GM19025 (cell line): ENCODE results near the gene SMCO2.

ENCODE experiments used
- ATAC-seq: cut with Tn5 transposase; IDR thresholded peaks from one replicate; pipeline ENCODE4 v1.9.1; 2021; ENCODE audit warnings: mild to moderate bottlenecking, low read depth, moderate library complexity; ENCODE audit not compliant: unreplicated experiment

The SMCO2 gene

DNA sequence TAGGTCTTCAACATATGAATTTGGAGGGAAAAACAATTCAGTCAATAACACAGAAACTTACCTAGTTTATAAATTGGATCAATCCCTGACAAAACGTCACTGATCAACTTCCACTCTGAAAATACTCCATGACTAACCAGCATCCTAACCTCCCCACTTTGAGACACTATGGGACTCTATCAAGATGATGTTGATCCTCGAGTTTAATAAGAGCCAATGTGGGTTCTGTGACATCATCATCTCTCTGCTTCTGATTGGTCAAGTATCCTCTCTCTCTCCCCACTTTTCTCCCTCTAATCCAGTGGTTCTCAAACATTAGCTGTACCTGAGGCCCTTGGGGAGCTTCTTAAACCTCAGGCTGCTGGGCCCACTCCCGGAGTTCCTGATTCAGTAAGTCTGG, at the start of gene SMCO2:
TSS of gene SMCO2 (plus strand) at position 301 of the 400 bp plus-strand sequence. CDS start 23,896 bp downstream, outside the sequence.
- ATAC-seq: no peak

DNA sequence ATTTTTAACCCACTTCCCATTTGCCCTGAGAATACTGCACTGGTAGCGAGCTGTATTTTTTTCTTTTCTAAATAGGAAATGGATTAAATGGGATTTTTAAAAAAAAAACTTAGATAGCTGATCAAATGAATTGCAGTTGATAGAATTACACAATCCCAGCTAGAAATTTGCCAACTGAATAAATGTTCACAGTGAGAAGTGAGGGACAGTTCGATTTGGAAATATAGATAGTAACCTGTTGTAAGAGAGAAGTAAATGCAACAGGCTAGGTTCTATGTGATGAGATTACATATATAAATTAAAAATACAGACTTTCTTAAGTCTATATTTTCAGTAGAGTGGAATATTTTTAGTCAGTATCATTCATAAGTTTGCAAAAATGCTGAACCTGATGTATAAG, 48.1 kb upstream of the SMCO2 start:
- ATAC-seq: no peak

DNA sequence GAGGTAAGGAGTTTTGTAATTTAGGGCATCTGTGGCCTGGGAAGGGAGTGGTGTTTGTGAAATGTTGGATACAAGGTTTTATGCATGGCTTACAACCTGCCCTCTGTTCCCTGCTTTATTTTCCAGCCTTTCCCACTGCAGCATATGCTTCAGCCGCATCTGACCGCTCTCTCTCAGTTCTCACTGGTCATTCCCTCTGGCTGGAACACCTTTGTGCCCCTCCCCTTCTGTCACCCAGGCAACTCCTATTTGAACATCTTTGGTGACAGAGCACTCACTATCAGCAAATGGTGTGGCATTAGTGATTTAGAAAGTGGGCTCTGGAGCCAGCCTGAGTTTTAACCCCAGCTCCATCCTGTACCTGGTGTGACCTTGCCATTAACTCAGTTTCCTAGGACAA, 47.5 kb upstream of the SMCO2 start:
- no peak for ATAC-seq

DNA sequence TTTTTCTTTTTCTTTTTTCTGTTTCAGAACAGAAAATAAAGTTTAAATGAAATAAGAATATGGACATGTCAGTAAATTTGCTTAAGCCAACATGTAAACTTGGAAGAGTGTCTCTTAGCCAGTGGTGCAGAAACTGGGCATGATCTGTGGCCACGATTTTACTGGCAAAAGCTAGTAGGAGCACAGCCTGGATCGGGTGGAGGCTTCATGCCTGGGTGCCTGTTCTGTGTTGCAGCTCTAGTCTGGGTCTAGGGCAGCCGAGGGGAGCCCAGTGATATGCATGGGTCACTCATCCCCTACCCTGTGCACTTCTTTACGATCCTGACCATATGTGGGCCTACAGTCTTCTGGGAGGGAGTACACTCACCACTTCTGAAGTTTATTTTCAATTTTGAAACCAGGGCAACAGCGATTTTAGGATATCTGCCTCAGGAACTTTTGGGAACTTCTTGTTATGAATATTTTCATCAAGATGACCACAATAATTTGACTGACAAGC, 45.6 kb upstream of the SMCO2 start:
- no peak for ATAC-seq

DNA sequence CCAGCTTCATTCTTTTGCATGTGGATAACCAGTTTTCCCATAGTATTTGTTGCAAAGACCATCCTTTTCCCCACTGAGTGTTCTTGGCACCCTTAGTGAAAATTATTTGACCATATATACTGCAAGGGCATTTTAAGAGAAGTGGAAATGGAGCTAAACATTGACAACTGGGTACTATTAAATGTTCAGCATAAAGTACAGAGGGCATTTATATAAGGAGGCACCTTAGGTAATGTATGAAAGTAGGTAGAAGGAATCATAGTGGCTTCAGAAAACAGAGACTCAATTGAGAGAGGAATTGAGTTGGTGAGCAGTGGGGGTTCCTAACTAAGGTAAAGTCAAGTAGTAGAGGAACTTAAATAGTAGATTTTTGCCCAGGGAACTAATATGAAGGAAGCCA, 34.5 kb upstream of the SMCO2 start:
- no peak for ATAC-seq

DNA sequence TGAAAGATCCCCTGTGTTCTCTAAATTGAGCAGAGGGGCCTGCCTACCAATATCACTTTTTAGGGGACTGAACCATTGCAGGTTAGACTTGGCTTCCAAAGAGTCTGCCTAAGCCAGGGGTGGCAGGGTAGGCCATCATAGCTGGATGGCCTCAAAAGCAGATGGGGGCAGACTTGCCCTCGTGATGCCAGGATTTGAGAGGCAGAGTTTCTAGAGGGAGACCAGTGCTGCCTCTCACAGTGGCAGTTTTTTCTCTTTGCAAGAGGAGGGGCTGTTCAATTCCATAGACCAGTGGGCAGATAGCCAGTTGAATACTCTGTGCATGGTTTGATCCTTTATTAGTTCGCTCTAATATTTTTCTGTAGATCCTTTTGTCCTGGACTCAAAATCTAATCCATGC, 23.8 kb upstream of the SMCO2 start:
- no peak for ATAC-seq

DNA sequence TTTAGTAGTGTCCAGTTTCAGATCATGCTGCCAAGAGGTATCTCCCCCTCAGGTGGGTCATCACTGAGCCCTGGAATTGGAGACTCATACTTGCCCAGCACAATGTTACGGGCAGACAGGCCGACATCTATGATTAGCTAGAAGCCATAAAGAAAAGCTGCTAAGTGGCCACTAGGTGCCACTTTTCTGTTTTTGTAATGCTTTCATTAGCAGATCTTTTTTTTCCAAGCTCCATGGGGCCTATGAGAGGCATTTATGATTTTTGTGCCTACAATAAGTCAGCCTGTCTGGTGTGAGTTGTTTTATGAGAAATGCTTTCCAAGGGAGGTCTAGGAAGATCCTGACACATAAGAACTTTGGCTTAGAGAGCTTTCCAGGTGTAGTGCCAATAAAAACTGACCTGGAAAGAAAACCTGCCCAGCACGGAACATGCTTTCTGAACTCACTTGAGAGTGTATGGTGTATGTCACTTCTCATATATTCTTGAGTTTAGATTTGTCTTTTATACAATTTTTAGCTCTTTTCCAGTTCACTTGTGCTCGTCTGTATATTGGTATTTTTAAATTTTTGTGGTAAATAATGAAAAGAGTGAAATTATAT, 21.8 kb upstream of the SMCO2 start:
- no peak for ATAC-seq

DNA sequence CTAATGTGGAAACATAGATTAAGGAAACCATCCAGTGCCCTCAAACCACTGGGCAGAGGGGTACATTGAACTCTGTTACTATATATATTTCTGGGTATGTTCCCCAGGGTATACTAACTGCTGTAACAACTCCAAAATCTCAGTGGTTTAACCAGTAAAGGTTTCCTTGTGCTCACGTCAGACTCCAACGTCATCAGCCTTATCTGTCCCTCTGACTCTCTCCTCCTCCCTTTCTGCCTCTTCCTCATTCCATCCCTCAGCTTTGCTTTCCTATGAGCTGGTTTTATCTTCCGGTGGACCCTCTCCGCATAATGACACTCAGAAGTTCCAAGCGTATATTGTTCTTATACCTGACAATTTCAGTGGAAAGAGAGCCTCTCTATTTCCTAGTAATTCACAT, 21.2 kb upstream of the SMCO2 start:
- no peak for ATAC-seq

DNA sequence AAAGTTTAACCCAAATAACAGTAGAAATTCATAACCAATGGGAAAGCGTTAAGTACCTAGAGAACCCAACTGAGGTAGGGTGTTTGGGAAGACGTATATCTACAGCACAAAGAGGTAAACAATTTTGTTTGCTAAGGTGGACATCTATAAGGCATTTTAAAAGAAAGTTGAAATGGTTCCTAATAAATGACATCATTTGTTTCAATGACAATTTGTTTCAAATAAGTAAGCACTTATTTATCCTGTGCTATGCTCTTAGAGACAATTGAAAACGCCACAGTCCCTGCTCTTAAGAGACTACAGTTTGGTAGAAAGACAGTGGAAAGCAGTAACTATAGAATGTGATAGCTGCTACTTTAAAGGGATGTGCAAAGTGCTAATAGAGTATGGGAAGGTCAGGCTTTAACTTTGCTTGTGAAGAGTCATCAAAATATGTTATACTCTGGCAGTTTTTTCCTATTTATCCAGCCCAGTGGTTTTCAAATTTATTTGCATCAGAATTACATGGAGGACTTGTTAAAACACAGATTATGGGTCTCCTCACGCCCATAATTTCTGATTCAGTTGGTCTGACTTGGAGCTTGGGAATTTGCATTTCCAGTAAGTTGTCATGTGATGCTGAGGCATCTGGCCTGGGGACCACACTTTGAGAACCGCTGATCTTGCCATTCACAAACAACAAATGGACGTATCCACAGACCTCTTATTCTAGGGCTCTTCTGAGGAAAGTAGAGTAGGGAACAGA, 19.6 kb upstream of the SMCO2 start:
- ATAC-seq: no peak

DNA sequence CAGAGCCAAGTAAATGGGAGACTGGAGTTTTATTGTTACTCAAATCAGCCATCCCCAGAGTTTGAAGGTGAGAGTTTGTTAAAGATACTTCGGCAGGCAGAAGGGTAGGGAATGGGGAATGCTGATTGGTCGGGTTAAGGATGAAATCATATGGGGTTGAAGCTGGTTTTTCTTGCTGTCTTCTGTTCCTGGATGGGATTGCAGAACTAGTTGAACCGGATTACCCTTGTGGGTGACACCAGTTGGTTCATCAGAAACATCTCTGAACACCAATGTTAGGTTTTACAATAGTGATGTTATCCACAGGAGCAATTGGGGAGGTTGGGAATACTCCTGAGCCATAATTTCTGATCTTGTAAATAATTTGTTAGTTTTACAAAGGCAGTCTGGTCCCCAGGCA, 18.7 kb upstream of the SMCO2 start:
- no peak for ATAC-seq

DNA sequence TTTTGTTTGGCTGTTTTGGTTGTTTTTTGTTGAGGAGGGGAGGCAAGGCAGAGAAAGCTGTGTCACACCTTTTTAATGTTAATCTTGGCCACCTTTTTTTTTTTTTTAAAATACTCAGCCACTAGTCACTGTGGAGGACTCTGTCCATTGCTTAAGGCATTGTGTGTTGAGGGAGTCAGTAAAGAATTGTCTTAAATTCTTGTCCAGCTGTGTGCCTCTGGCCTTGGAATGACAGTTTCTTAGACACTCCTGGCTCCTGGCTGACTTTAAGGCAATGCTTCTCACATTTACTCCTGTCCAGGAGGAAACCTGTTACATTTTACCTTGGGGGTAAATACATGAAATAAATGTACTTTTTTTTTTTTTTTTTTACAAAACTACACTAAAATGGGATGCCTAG, 18.1 kb upstream of the SMCO2 start:
- no peak for ATAC-seq

DNA sequence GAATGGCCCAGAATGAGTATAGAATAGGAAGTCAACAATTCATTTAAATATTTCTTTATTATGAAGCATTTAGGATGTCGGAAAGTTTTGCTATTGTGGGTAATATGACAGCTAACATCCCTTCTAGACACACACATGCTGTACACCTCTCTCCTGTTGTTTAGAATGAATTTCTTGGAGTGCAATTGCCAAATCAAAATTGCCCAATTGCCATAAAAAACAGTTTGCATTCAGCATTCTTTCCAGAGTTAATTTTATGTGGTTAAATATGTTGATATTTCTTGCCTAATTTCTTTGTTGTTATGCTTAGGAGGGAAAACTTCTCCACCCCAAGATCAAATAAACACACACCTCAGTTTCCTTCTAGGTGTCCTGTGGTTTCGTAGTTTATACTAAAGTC, 16.9 kb upstream of the SMCO2 start:
- ATAC-seq: no peak

DNA sequence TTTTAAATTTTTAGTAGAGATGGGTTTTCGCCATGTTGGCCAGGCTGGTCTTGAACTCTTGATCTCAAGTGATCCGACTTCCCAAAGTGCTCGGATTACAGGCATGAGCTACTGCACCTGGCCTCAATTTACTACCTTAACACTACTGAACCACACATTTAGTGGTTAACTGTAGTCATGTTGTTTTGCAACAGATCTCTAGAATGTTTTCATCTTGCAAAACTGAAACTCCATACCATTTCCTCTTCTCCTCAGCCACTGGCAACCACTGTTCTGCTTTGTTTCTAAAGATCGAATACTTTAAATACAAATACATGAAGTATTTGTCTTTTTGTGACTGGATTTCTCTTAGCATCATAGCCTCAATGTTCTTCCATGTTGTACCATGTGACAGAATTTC, 15.4 kb upstream of the SMCO2 start:
- ATAC-seq: no peak

DNA sequence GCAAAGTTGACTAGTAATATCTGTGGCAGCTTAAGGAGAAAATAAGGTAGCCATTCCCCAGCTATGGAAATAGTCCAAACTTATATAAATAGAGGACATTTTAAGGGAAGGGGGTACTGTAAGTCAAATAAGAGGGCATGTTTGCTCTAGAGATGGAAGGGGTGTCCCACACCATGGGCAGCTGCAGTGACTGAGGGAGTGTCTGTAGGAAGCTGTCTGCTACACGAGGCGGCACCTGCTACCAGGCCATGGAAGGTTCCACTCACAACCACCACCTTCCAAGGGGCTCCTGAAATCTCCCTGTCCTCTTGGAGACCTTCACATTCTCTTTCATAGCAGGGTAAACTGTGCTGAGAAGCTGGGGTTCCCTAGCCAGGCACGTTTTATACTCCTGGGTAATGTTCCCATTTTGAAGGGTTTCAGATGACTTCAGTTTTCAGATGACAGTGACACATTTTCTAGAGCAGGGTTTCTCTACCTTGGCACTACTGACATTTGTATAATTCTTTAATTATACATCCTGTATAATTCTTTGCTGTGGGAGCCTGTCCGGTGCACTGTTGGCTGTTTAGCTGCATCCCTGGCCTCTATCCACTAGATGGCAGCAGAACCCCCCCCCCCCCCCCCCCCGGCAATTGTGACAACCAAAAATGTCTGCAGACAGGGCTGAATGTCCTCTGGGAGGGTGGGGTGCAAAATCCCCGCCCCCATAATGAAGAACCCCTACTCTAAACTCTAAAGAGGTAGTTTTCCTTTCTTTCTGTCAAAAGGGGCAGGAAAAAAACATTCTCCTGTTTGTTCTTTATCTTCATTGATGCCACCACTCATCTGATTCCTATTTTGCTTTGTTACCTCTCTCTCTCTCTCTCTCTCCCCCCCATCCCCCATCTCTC, 11.6 kb upstream of the SMCO2 start:
- ATAC-seq: no peak

DNA sequence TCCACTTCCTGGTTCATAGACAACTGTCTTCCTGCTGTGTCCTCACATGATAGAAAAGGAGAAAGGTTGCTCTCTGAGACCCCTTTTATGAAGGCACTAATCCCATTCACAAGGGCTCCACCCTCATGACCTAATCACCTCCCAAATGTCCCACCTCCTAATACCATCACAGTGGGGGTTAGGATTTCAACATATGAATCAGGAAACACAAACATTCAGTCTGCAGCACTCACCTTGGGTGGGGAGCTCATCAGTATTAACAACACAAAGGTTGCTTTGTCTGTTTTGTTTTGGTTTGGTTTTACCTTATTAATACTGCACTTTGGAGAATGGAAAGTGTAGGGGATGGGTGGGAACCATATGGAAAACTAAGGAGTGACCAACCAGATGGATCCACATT, 10.5 kb upstream of the SMCO2 start:
- no peak for ATAC-seq

DNA sequence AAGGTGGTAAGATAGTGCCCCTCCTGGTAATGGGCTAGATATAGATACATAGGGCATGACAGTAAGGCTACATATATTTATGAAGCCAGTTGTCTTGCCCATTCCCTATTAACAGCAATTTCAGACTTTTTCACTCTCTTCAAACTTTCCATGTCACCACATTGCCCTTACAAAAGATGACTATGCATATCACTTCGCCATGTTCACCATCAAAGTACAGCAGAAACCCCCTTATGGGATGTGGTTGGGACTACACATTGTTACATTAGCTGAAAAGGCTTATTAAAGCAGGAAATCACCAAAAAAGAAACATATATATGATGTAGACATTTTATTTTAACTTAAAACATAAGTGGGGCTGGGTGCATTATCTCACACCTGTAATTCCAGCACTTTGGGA, 9.8 kb upstream of the SMCO2 start:
- ATAC-seq: no peak

DNA sequence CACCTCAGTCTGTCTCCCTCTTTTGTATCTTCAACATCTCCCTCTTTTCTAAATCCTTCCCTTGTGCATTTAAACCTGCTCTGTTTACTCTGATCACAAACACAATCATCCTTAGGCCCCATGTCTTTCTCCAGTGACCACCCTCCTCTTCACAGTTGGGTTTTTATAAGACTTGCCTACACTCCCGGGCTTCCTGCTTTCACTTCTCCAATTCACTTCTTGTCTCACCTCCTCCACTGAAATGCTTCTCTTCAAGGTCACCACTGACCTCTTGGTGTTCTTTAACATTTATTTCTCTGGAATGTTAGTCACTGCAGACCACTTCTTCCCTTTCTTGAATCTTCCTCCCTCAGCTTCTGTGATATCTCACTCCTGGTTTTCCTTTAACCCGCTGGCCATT, 8.7 kb upstream of the SMCO2 start:
- ATAC-seq: no peak

DNA sequence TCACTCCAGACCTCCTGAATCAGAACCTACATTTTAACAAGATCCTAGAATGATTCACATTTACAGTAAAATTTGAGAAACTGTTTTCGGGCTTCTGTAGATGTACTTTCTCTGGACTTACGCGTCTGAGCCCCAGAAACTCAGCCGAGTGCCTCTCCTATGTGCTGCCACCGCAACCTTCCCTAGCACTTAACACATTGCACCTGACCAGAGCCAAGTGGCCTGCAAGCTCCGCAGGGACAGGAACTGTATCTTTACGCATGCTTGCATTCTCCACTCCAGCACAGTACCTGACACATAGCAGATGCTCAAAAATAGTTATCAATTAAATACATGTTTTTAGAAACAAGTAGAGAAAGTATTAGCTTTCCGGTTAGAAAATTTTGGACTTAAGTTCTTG, 1.2 kb downstream of the SMCO2 start:
- ATAC-seq: no peak

DNA sequence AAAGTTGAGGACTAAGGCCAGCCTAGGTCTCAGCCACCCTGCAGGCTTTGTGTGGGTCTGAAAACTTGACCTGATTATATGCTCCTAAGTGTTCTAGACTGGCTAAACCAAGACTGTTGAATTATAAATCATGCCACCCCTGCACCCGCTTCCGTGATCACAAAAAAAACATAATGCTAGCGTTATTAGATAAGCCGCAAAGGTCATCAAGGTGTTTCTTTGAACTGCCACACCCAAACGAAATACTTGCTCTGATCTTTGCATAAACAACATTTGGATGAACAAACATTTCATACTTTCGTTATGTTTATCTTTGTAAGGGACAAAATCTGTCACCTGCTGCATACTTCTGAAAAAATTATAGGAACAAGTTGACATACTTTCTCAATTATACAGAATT, 2.5 kb downstream of the SMCO2 start:
- ATAC-seq: no peak

DNA sequence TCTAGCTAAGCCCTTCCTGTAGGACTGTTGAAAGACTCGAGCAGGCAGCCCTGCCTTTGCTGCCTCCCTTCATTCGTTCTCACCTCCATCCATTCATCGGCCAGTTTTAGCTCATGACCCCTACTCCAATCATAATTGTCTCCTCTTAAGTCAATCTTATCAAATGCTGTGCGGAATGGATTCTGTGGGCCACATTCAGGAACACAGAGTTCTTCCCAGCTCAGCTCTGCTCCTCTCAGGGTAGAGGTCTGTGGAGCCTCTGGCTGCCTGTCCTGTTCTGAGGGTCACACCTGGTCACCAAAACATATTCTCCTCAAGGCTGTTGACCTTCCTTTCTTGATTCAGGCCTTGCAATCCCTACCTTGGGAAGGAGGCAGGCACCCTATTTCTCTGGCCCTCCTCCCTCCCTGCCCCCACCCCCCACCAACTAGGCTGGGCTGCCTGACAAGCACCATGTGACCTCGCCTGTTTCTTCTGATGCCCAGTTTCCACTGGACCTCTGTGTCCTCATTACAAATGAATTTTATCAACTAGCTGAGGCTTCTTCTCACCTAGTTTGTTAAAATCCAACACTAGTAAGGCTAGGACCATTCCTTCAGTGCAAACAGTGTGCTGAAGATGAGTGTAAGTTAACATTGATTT, 3.5 kb downstream of the SMCO2 start:
- ATAC-seq: no peak
